HG02884 (cell line): Measurements from ENCODE around the gene CBLN3.
"Not testable (repeated sequence)": the region's sequence is repeated elsewhere in the genome, so short reads cannot be mapped to it uniquely, and the experiment has no call there.

Experiments
- ATAC-seq: cut with Tn5 transposase; IDR thresholded peaks from one replicate; pipeline ENCODE4 v1.9.1; 2021; ENCODE audit warnings: mild to moderate bottlenecking, moderate library complexity; ENCODE audit not compliant: unreplicated experiment

Gene CBLN3

GRCh38 chr14:24406416-24406815 lies 23.1 kb downstream of the CBLN3 start:
- ATAC-seq: no peak

- no peak for ATAC-seq
Observed at GRCh38 chr14:24404814-24405213, 24.7 kb downstream of the CBLN3 start.

GRCh38 chr14:24403294-24403998 lies 26.0 kb downstream of the CBLN3 start:
- ATAC-seq: no peak

- ATAC-seq: no peak
Observed at GRCh38 chr14:24401810-24402702, 27.4 kb downstream of the CBLN3 start.

GRCh38 chr14:24399999-24400718 lies 29.3 kb downstream of the CBLN3 start:
- ATAC-seq: no peak

GRCh38 chr14:24399447-24399822 lies 30.0 kb downstream of the CBLN3 start:
- ATAC-seq: no peak

GRCh38 chr14:24398653-24399446 lies 30.6 kb downstream of the CBLN3 start, which contains the start of gene NYNRIN:
Gene NYNRIN (plus strand): TSS chr14:24399003. CDS start chr14:24399247, 244 bp downstream.
- no peak for ATAC-seq

GRCh38 chr14:24398293-24398652 lies 31.2 kb downstream of the CBLN3 start:
- no peak for ATAC-seq

- no peak for ATAC-seq
Observed at GRCh38 chr14:24397639-24398292, 31.7 kb downstream of the CBLN3 start.

- ATAC-seq: no peak
Observed at GRCh38 chr14:24395609-24396582, 33.6 kb downstream of the CBLN3 start.

GRCh38 chr14:24394275-24394674 lies 35.2 kb downstream of the CBLN3 start:
- ATAC-seq: no peak

- ATAC-seq: no peak
Observed at GRCh38 chr14:24392325-24393091, 37.0 kb downstream of the CBLN3 start.

- no peak for ATAC-seq
Observed at GRCh38 chr14:24390701-24391468, 38.6 kb downstream of the CBLN3 start.

- ATAC-seq: no peak
Observed at GRCh38 chr14:24389226-24389848, 40.1 kb downstream of the CBLN3 start.

GRCh38 chr14:24388474-24389179 lies 40.8 kb downstream of the CBLN3 start:
- no peak for ATAC-seq

GRCh38 chr14:24387579-24387978 lies 41.9 kb downstream of the CBLN3 start:
- ATAC-seq: not testable (repeated sequence)

GRCh38 chr14:24387009-24387345 lies 42.5 kb downstream of the CBLN3 start:
- ATAC-seq: no peak
